HG03460 (cell line): ENCODE data around the gene C6orf120.

Source experiments
- ATAC-seq: cut with Tn5 transposase; IDR thresholded peaks from one replicate; pipeline ENCODE4 v1.9.1; 2021; ENCODE audit not compliant: unreplicated experiment

Gene C6orf120

DNA sequence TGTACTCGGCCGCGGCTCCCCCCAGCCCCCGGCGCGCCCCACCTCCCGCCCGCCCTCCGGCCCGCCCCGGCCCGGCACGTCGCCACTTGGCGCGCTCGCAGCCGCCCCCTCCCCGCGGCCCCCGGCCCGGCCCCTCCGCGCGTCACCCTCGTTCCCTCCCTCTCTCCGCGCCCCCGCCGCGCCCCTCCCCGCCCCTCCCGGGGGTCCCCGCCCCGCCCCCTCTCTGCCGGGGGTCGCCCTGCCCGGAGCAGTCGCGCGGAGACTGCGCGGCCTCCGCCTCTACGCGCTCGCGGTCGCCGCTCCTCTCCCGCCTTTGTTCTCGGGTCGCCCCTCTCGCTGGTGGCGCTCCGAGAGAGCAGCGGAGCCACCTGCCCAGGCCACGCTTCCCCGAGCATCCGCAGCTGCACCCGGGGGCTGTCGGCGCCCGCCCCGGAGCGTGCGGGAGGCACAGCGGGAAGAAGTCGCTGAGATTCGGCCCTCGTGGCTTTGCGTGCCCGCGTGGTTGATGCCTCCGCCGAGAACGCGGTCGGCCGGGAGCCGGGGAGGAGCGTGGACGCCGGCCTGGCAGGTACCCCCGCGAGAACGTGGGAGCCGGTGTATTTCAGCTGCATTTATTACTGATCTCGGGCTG, 22.7 kb downstream of the C6orf120 start, which contains the start of gene PHF10:
Gene PHF10 (minus strand): TSS at position 7 of the 631 bp plus-strand sequence. CDS start 569 bp downstream, outside the sequence.
- ATAC-seq = peak; percentile 40

DNA sequence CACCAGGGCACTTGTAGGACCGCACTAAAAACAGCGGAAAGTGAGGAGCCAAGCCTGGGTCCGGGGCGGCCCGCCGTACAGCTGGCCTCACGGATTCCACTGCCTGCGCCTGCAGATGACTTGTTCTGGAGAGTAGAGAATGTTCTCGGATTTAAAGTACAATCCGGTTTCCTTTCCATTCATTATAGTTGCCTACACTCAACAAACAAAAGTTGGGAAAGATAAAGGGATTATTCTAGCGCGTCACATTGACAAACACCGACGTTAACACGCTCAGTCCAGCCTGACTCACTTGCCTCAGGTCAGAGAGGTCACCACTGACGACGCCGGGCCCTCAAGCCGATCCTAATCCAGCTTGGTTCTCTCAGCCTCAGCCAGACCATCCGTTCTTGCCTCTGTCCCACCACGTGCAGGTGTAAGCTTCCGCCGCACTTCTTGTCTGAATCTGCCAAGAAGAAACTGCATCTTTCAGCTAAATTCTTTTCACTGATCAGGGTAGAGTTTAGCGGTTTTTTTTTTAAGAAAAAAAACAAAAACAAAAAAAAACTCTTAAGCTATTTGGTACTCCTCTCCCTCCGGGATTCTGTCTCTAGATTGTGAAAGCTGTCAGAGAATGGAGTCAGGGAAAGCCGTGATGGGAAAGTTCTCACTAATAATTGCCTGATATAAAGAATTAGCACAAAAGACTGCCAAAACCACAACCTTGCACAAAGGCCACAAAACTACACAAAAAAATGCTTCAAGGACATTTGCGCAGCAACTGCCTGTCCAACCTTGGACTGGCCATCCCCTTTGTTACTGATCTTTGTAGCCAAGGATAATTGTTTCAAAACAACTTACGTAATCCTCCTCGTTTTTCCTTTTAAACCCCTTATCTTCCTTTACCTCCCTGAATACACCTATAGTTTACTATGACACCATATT, 23.5 kb downstream of the C6orf120 start:
- ATAC-seq = peak; percentile 23

DNA sequence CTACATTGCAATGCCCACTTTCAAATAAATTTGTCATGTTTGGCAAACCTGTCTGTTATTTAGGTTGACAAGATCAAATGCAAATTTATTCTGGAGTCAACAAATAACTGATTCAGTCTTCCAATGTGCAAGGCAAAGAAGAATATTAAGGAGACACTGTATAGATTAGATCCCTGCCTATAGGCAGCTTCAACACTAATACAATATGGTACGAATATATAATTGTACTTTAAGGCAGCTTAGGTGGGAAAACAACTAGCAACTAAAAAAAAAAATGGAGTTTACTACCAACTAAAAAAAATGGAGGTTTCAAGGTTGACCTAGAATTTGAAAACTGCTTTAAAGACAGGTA, 24.1 kb downstream of the C6orf120 start:
- ATAC-seq = no peak

DNA sequence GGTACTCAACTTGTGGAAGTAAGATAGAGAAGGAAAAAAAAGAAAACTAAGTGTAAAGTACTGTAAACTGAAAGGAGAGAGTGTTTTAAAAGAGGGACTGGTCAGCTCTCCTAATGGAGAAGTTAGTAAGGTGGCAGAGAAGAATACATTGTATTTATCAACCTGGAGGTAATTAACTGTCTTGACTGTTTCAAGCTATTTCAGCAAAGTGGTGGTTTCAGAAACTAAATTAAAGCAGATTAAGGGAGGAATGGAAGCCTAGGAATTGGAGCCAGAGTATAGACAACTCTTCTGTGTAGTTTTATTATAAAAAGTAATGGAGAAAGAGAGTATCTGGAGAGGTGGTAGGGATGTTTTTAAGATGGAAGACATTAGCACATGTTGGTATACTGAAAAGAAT, 25.0 kb downstream of the C6orf120 start:
- no peak for ATAC-seq

DNA sequence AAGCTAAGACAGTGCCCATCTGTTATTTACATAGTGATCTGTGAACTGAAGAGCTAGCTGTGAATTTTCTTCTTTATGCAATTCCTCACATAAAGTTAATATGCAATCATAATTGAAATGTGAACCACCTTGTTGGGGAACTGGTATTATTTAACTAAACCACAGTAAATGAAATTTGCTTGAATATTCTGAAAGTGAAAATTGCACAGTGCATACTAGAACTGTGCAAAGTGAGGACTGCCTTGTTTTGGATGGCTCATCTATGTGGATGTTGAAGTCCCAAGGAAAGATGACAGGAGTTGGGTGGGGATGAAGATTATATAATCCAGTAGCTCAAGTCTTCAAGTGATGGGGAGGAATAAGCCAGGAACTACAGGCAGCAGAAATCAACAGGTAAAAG, 28.0 kb downstream of the C6orf120 start:
- no peak for ATAC-seq

DNA sequence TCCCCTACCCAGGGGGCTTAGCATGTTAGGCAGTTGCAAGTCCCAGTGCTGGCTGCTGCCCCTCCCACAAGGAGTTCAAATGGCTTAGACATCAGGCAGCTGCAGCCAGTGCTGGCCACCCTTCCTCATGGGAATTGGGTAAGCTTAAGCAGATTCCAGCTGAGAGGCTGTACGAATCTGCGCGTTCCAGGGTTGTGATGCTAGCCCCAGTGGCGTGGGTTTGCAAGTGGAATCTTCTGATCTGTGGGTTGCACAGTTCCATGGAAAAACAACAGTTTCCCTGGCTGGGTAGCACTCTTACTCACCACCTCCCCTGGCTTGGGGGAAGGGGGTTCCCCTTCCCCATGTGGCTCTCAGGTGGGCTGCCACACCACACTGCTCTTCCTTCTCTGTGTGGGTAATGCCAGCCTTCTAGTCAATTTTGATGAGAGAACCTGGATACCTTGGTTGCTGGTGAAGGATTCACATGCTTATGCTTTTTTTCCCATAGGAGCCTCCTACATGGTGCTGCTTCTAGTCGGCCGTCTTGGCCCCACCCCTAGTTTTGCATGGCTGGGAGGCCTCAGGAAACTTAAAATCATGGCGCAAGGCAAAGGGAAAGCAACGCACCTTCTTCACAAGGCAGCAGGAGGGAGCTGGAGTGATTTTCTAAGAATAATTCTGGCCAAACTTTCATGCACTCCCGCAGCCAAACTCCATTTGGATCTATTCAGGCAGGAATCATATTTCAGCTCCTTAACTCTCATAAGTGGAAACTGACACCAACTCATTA, 36.5 kb downstream of the C6orf120 start:
- no peak for ATAC-seq

DNA sequence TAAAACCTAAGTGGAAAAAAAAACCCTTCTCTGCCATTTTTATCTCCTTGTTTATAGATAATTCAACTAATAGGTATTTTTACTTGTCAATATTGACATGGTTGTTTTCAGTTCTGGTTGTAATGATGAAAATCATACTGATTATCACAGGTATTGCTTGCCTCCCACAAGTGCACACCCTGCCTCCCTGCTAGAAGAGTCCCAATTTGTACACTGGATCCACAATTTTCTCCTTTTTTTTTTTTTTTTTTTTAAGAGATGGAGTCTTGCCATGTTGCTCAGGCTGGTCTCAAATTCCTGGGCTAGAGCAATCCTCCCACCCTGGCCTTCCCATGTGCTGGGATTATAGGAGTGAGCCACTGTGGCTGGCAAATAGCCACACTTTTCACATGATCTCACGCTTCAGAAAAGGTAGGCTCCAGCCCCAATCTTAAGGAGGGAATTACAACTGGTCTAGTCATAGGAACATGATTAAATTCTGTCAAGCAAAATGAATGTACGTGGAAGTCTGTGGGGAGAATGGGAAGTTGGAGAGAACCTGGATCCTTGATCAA, 37.1 kb downstream of the C6orf120 start:
- ATAC-seq = no peak

DNA sequence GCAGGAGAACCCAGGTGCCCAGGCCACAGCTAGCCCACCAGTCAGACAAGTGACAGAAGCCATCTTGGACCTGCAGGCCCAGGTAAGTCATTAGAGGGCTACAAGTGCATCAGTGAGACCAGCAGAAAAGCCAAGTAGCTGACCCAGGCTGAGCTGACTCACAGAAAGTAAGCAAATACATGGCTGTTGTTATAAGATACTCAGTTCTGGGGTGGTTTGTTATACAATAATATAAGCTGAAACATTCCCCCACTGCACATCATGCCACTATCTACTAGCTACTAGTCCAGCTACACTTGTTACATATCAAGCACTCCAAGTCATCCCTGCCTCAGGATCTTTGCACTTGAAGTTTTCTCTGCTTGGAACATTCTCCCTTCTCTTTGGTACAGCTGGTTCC, 39.4 kb downstream of the C6orf120 start:
- ATAC-seq = no peak

DNA sequence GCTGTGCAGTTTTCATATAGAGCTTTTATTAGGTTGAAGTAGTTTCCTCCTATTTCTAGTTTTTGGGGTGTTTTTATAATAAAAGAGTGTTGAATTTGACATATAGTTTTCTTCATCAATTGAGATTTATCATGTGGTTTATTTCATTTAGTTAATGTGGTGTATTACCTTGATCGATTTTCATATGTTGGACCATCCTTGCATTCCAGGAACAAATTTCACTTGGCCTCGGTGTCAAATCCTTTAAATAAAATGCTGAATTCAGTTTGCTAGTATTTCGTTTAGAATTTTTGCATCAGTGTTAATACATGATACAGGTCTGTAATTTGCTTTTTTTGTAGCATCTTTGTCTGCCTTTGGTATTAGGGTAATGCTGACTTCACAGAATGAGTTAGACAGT, 43.5 kb downstream of the C6orf120 start:
- ATAC-seq = no peak

DNA sequence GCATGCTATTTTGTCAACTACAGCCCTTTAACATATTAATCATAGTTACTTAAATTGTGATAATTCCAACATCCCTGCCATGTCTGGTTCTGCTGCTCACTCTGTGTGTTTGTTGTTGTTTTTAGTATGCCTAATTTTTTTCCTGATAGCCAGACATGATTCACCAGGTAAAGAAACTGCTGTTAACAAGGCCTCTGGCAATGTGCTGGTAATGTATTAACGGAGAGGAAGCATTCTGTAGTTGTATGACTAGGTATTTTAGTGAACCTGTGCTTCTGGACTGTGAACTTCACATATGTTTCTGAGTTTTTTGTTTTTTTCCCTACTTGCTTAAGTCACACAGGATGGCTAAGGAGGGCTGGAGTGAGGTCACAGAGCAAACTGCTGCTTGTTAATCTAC, 44.6 kb downstream of the C6orf120 start:
- no peak for ATAC-seq

DNA sequence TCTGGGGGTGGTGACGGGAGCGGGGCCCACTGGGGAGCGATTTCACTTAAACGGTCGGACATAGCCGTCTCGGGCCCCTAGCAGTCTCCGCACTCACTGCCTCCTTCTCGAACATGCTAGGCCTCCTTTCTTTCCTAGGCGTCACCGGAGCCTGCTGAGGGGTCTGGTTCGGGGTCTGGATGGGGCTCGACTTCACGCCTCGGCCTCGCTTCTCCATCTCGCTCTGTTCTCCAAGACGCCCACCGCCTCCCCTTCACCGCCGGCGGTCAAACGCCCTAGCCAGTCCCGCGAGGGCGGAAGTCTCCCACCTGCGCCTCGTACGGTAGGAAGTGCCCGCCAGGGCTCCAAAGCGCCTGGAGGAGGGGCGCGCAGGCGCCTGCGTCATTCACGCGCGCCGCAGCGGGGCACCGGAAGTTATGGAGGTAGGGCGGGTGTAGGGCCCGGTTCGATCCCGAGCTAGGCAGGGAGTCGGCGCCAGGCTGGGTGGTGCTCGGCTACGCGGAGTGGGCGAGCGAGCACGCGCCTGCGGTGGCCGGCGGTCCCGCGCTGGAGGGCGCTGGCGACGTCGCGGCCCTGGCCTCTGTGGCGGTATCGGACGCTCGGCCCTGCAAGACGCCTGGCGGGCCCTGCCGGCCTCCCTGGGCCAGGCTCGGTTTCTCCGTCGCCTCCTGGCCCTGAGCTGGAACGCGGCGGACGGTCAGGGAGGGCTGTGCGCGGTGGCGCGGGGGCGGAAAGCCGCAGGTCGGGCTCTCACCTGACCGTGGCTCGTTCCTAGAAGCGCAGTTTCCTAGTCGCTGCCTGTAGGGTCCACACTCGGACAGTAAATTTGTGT, 49.5 kb downstream of the C6orf120 start, which contains the start of the genes DYNLT2 and ERMARD:
Gene DYNLT2 (minus strand): TSS at position 331 of the 832 bp plus-strand sequence. CDS start 114 bp downstream, at position 217.
Gene ERMARD (plus strand): TSS at position 381 of the 832 bp plus-strand sequence. CDS start 36 bp downstream, at position 417.
- peak; percentile 94 for ATAC-seq

DNA sequence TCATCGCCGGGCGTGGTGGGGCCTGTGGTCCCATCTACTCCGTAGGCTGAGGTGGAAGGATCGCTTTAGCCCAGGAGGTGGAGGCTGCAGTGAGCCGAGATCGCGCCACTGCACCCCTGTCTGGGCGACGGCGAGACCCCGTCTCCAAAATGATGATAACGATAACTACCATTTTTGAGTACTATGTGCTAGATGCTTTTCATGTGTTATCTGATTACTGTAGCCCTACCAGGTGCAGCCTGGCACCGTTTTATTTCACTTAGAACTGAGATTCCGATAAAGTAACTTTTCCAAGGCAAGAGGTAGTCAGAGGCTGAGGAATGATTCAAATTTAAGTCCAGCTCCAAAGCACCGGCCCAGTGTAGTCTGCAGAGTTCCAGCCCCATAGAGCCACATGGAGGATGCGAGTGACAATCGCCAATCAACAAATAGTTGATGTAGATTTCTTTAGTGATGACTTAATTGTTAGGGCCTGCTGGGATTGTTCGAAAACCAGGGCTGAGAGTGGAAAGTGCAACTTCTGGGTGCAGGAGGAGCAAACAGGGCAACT, 50.2 kb downstream of the C6orf120 start:
- no peak for ATAC-seq
